ENCODE data around the gene PAPPA2. TPM values are rescaled to one million over a fixed set of nuclear protein-coding genes. Genes with fewer than 3 reads are reported as not detected.
"Not testable (repeated sequence)": the region's sequence is repeated elsewhere in the genome, so short reads cannot be mapped to it uniquely, and the experiment has no call there.

The PAPPA2 gene, protein sequence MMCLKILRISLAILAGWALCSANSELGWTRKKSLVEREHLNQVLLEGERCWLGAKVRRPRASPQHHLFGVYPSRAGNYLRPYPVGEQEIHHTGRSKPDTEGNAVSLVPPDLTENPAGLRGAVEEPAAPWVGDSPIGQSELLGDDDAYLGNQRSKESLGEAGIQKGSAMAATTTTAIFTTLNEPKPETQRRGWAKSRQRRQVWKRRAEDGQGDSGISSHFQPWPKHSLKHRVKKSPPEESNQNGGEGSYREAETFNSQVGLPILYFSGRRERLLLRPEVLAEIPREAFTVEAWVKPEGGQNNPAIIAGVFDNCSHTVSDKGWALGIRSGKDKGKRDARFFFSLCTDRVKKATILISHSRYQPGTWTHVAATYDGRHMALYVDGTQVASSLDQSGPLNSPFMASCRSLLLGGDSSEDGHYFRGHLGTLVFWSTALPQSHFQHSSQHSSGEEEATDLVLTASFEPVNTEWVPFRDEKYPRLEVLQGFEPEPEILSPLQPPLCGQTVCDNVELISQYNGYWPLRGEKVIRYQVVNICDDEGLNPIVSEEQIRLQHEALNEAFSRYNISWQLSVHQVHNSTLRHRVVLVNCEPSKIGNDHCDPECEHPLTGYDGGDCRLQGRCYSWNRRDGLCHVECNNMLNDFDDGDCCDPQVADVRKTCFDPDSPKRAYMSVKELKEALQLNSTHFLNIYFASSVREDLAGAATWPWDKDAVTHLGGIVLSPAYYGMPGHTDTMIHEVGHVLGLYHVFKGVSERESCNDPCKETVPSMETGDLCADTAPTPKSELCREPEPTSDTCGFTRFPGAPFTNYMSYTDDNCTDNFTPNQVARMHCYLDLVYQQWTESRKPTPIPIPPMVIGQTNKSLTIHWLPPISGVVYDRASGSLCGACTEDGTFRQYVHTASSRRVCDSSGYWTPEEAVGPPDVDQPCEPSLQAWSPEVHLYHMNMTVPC (N-terminal part only)
- under 1 TPM in 1 of 2 experiments, not detected in 1; 0.03 TPM for total RNA-seq

DNA sequence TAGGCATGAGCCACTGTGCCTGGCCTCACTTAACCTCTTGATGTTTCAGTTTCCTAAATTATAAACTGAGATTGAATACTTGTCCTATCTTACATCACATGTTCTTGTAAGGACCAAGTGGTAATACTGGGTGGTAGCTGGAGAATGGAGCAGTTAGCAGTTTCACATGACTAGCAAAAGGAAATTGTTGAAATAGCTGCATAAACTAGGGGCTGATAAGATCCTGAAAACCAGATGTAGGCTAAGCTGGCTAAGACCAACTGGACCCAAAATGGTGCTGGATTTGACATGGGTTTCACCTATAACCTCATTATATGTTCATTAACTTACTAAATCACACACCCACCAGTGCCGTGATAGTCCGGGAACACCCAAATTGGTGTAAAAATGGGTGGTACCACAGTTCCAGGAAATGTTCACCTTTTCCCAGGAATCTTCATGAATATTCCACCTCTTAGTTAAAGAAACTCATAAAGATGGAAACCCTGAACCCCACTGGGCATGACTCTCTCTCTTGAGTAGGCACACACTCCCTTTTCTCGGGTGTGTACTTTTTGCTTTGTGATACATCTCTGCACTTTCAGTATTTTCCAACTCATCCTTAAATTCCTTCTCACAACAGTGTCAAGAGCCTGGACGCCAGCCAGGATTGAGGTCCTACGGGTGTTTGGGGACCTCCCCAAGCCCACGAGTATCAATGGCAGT lies at the start of gene PAPPA2:
TSS of gene PAPPA2 (plus strand) at position 502 of the 705 bp plus-strand sequence. CDS start 93,148 bp downstream, outside the sequence.
- no peak within 1 kb of the TSS for H3K4me3 Mint-ChIP-seq
- POLR2A ChIA-PET = no interaction called here
- DNase-seq = no peak
- H3K9me3 Mint-ChIP-seq = no peaks in the 10 kb centered on the region
- H3K4me1 Mint-ChIP-seq = no peaks in the 10 kb centered on the region
- no peaks in the 10 kb centered on the region for H3K36me3 Mint-ChIP-seq
- peaks cover 4% of the 10 kb centered on the region for H3K27me3 Mint-ChIP-seq
- no peak for ATAC-seq (ENCODE audit: low read depth)
- H3K27ac Mint-ChIP-seq = no peak within 1 kb of the TSS

DNA sequence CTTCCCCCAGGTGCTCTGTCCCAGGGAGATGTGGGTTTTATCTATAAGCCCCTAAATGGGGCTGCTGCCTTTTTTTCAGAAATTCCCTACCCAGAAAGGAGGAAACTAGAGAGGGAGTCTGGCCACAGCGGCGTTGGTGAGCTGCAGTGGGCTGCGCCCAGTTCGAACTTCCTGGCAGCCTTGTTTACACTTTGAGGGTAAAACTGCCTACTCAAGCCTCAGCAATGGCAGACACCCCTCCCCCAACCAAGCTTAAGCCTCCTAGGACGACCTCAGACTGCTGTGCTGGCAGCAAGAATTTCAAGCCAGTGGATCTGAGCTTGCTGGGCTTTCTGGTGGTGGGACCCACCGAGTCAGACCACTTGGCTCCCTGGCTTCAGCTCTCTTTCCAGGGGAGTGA lies 46.2 kb upstream of the PAPPA2 start:
- Mint-ChIP-seq H3K27me3 (no peaks in the 10 kb centered on the region), H3K9me3 (no peaks in the 10 kb centered on the region), H3K4me1 (no peaks in the 10 kb centered on the region), H3K36me3 (no peaks in the 10 kb centered on the region), H3K4me3 (no peak overlapping the region), H3K27ac (no peak overlapping the region)
- no peak for DNase-seq
- ATAC-seq (ENCODE audit: low read depth) = no peak
- POLR2A ChIA-PET = no interaction called here

DNA sequence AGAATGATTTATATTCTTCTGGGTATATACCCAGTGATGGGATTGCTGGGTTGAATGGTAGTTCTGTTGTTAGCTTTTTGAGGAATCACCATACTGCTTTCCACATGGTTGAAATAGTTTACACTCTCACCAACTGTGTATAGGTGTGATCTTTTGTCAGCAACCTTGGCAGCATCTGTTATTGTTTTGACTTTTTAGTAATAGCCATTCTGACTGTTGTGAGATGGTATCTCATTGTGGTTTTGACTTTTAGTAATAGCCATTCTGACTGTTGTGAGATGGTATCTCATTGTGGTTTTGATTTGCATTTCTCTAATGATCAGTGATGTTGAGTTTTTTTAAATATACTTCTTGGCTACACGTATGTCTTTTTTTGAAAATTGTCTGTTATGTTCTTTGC lies 43.4 kb upstream of the PAPPA2 start:
- H3K27ac Mint-ChIP-seq; H3K27me3 Mint-ChIP-seq; ATAC-seq (ENCODE audit: low read depth); H3K9me3 Mint-ChIP-seq; POLR2A ChIA-PET; DNase-seq; H3K36me3 Mint-ChIP-seq; H3K4me1 Mint-ChIP-seq; H3K4me3 Mint-ChIP-seq: not testable (repeated sequence)

DNA sequence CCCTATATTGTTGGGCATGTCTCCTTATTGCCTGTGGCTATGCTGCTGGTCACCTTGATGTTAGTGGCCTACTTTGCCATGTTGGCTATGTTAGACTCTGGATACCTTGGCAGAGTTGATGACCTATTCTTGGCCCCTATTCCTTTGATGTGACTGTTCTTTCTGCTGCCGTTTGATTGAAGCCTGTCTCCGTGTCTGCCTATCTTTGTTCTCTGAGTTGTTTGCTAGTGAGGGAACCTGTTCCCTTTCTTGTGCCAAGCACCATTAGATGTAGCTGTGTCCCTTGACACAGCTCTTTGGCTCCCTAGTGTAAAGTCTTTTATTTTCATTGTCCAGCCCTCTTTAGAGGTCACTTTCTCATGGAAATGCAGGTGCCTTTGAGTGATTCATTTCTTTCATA lies 28.7 kb upstream of the PAPPA2 start:
- no peaks in the 10 kb centered on the region for H3K36me3 Mint-ChIP-seq
- DNase-seq (no peak), ATAC-seq (ENCODE audit: low read depth) (no peak)
- H3K27ac Mint-ChIP-seq = no peak overlapping the region
- no peak overlapping the region for H3K4me3 Mint-ChIP-seq
- no peaks in the 10 kb centered on the region for H3K27me3 Mint-ChIP-seq
- POLR2A ChIA-PET = no interaction called here
- no peaks in the 10 kb centered on the region for H3K4me1 Mint-ChIP-seq
- no peaks in the 10 kb centered on the region for H3K9me3 Mint-ChIP-seq

DNA sequence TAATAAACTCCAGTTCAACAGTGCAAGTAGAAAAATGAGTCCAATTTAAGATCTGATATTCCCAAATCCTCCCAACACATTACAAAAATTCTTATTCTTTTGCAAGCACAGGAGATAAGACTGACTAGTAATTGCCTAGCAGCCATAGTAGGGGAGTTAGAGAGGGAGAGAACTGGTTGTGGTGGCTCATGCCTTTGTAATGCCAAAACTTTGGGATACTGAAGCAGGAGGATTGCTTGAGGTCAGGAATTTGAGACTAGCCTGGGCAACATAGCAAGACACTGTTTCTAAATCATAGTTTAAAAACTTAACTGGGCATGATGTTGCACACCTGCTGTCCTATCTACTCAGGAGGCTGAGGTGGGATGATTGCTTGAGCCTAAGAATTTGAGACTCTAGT lies 26.7 kb upstream of the PAPPA2 start:
- Mint-ChIP-seq H3K36me3 (no peaks in the 10 kb centered on the region), H3K4me1 (no peaks in the 10 kb centered on the region), H3K27ac (no peak overlapping the region), H3K4me3 (no peak overlapping the region), H3K9me3 (no peaks in the 10 kb centered on the region), H3K27me3 (no peaks in the 10 kb centered on the region)
- no peak for ATAC-seq (ENCODE audit: low read depth)
- no peak for DNase-seq
- POLR2A ChIA-PET = no interaction called here

DNA sequence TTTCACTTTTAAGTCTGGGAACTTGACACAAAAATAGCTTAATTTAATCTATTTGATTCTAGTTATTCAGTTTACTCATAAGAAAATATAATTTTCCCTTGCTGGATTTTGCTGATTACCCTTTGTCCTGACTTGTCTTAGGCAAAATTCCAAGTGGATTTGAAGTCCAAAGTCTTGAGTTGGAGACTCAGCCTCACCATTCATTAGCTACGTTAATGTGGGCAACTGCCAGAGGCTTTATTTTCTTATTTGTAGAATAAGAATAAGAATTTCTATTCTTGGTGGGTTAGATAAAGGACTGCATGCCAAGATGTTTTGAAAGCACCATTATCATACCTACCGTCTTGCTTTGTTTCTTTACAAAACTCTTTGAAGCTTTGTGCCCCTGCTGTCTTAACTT lies 22.8 kb upstream of the PAPPA2 start:
- ATAC-seq (ENCODE audit: low read depth) = no peak
- H3K9me3 Mint-ChIP-seq = no peaks in the 10 kb centered on the region
- no peak for DNase-seq
- no peaks in the 10 kb centered on the region for H3K36me3 Mint-ChIP-seq
- H3K4me3 Mint-ChIP-seq = no peak overlapping the region
- POLR2A ChIA-PET = no interaction called here
- H3K27me3 Mint-ChIP-seq = no peaks in the 10 kb centered on the region
- H3K27ac Mint-ChIP-seq = no peak overlapping the region
- no peaks in the 10 kb centered on the region for H3K4me1 Mint-ChIP-seq

DNA sequence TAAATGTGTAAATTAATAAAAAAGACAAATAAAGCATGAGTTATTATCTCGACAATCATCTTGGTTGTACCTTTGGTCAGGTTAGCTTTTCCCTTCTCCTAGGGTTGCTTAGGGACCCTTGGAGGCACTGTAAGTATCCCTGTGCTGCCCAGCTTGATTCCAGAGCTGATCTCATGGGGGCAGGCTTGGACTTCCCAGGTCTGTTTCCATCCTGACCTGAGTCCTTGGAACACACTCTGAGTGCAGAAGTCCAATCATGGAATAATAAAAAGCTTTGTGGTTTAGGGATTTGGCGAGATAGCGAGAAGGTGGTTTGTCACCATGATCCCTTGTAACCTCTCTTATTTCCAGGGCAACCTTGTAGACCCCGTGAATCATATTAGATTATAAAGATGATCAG lies 18.7 kb upstream of the PAPPA2 start:
- no peaks in the 10 kb centered on the region for H3K27me3 Mint-ChIP-seq
- no peak overlapping the region for H3K27ac Mint-ChIP-seq
- no peak overlapping the region for H3K4me3 Mint-ChIP-seq
- no peaks in the 10 kb centered on the region for H3K4me1 Mint-ChIP-seq
- no peaks in the 10 kb centered on the region for H3K36me3 Mint-ChIP-seq
- POLR2A ChIA-PET = no interaction called here
- ATAC-seq (ENCODE audit: low read depth) = no peak
- H3K9me3 Mint-ChIP-seq = peaks cover 2% of the 10 kb centered on the region
- no peak for DNase-seq

DNA sequence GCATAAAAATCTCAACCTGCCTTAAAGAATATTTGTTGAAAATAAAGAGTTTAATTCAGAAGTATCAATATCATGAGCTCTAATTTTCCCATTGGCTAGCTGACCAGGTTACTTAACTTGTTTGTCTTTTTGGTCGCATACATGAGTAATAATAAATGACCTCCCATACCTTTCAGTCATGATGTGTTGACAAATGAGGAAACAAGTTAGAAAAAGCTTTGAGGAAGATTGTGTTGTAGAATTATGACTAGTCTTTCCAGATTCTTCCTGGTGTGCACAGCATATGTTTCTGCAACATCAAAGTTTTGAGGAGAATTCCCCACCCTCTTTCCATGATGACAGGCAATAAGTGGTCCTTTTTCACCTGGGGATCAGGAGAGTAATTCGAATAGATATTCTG lies 17.6 kb upstream of the PAPPA2 start:
- no peak overlapping the region for H3K4me3 Mint-ChIP-seq
- no peaks in the 10 kb centered on the region for H3K36me3 Mint-ChIP-seq
- DNase-seq (no peak), ATAC-seq (ENCODE audit: low read depth) (no peak)
- POLR2A ChIA-PET = no interaction called here
- H3K9me3 Mint-ChIP-seq = peaks cover 2% of the 10 kb centered on the region
- no peak overlapping the region for H3K27ac Mint-ChIP-seq
- H3K4me1 Mint-ChIP-seq = no peaks in the 10 kb centered on the region
- no peaks in the 10 kb centered on the region for H3K27me3 Mint-ChIP-seq

DNA sequence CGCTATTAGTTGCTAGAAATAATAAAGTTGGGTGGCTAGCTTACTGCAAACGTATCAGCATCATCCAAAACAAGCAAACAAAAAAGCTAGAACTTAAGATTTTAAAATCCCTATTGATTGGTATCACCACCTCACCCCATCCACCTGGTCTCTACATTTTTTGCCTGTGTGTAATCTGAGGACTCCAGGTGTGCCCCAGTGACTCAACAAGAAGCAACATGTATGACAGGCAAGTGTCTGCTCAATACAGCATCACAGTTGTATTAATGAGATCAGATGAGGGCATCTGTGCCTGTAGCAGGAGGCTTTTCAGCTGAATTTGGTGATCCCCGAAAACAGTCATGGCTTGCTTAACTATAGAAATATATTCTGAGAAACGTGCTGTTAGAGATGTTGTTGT lies 14.6 kb upstream of the PAPPA2 start:
- POLR2A ChIA-PET = no interaction called here
- Mint-ChIP-seq H3K4me3 (no peak overlapping the region), H3K27me3 (peaks cover 2% of the 10 kb centered on the region), H3K36me3 (no peaks in the 10 kb centered on the region), H3K27ac (no peak overlapping the region), H3K4me1 (no peaks in the 10 kb centered on the region), H3K9me3 (peaks cover 4% of the 10 kb centered on the region)
- ATAC-seq (ENCODE audit: low read depth) = no peak
- no peak for DNase-seq

DNA sequence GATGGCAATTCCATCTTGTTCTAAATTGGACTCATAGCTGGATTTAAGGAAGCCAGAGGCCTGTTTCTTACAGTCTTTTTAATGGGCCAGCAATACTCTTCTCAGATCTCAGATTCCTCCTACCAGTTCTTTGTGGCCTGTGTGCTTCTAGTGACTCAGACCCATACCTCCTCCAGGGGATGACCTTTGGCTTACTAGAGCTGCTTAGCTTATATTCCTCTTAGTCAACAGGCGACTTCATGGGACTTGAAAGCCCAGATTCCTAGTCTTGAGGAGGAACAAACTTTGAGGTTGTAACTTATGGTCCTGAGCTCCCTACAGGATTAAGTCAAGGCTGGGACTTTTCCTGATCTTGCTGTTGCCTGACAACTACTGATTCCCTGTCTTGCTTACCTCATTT lies 12.4 kb upstream of the PAPPA2 start:
- H3K4me3 Mint-ChIP-seq = no peak overlapping the region

DNA sequence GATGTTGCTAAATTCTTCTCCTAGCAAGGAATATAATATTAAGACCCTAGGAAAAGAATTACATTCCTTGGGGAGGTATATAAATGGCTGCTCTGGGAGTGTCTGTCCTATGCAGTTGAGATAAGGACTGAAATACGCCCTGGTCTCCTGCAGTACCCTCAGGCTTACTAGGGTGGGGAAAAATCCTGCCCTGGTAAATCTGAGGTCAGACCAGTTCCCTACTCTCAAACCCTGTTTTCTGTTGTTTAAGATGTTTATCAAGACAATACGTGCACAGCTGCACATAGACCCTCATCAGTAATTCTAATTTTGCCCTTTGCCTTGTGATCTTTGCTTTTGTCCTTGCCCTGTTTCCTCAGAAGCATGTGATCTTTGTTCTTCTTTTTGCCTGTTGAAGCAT lies 11.2 kb upstream of the PAPPA2 start:
- H3K9me3 Mint-ChIP-seq; H3K4me3 Mint-ChIP-seq; DNase-seq; ATAC-seq (ENCODE audit: low read depth); H3K36me3 Mint-ChIP-seq; H3K27ac Mint-ChIP-seq; POLR2A ChIA-PET; H3K4me1 Mint-ChIP-seq; H3K27me3 Mint-ChIP-seq: not testable (repeated sequence)

More for the DNA sequence above, 12.4 kb upstream of the PAPPA2 start:
- Mint-ChIP-seq H3K27me3 (peaks cover 2% of the 10 kb centered on the region), H3K4me1 (no peaks in the 10 kb centered on the region), H3K36me3 (no peaks in the 10 kb centered on the region), H3K9me3 (peaks cover 2% of the 10 kb centered on the region), H3K27ac (no peak overlapping the region)
- POLR2A ChIA-PET = no interaction called here
- ATAC-seq (ENCODE audit: low read depth) (no peak), DNase-seq (no peak)

DNA sequence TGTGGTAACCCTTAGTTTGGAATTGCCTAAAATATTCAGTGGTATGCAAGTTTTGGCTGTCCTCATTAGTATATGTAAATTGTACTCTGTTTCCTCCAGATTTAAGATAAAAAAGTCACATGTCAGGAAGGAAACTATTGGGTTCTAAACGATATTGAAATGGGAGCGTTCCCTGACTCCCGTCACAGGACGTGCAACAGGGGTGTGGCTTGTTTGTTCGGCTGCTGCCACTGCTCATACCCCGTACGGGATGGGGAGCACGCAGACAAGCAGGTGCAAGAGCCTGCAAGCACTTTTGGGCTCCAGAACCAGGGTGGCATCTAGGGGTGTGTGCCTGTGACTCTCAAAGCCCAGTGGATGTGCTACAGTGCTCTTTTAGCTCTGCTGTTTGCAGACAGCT lies 6.2 kb upstream of the PAPPA2 start:
- peaks cover 2% of the 10 kb centered on the region for H3K27me3 Mint-ChIP-seq
- H3K4me3 Mint-ChIP-seq = no peak overlapping the region
- H3K9me3 Mint-ChIP-seq = peaks cover 2% of the 10 kb centered on the region
- ATAC-seq (ENCODE audit: low read depth) = no peak
- no peaks in the 10 kb centered on the region for H3K36me3 Mint-ChIP-seq
- H3K4me1 Mint-ChIP-seq = no peaks in the 10 kb centered on the region
- POLR2A ChIA-PET = no interaction called here
- DNase-seq = no peak
- H3K27ac Mint-ChIP-seq = no peak overlapping the region

DNA sequence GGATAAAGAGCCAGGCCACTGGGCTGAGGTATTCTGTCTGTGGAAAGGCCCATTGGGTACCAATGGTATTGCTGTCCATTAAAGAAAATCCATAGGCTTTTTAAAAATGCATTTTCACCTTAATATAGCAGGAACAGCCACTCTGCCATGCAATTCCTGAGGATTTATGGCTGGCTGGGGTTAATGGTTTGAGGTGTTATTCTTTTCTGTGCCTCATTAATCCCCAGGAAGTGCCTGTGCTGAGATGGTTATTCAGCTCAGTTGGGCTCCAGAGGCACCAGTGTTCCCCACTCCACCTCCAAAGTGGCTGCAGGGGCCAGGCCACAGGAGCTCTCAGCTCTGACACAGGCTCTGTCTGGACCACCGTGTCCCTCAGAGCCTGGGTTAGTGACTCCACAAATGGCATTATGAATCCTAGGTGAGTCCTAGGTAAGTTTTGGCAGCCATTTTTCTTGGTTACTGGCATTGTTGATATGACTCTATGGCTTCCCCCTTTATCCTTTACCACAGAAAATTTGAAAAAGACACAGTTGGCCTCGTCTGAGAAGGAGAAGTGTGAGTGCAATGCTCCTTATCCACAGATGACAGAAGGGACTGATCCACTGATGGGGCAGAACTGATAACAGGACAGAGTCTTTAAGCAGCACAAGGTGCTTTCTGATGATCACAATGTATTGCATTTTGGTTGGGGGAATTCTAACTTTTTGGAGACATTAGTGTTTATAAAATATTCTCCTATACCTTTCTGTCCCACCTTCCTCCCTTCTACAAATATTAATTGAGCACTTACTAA lies 2.2 kb upstream of the PAPPA2 start:
- ATAC-seq (ENCODE audit: low read depth) = no peak
- Mint-ChIP-seq H3K4me3 (no peak overlapping the region), H3K36me3 (no peaks in the 10 kb centered on the region), H3K27ac (no peak overlapping the region), H3K27me3 (peaks cover 4% of the 10 kb centered on the region), H3K4me1 (no peaks in the 10 kb centered on the region), H3K9me3 (no peaks in the 10 kb centered on the region)
- POLR2A ChIA-PET = no interaction called here
- DNase-seq = no peak

Measured in activated naive CD8-positive, alpha-beta T cell treated with anti-CD3 and anti-CD28 coated beads, Interleukin-2, amount 10 ng/mL, durations not matched to agents 7 days and 5 days (primary cell).